Panc1 (cell line): ENCODE measurements around the gene CCM2.

ENCODE experiments used
- CTCF ChIP-seq: fragments of 450-650 bp; IDR thresholded peaks from 2 replicates; pipeline ENCODE4 v1.5.1; 2017; ENCODE audit warnings: mild to moderate bottlenecking
- POLR2AphosphoS5 ChIP-seq: IDR thresholded peaks from 2 replicates; pipeline ENCODE4 v1.6.1; 2012; ENCODE audit warnings: mild to moderate bottlenecking, low read depth, low read length, moderate library complexity
- REST ChIP-seq, 2 experiments: IDR thresholded peaks; 2 replicates each; pipeline ENCODE4 v1.6.1; 2011 to 2012; ENCODE audit warnings: low read depth in 2 of 2, control low read depth in 1 of 2, low read length in 1 of 2, mild to moderate bottlenecking in 1 of 2, moderate library complexity in 1 of 2; ENCODE audit not compliant: insufficient read depth in 1 of 2
- SIN3A ChIP-seq: IDR thresholded peaks from 2 replicates; pipeline ENCODE4 v1.6.1; 2012; ENCODE audit warnings: low read depth, mild to moderate bottlenecking, low read length, moderate library complexity, borderline replicate concordance; ENCODE audit not compliant: insufficient read depth
- TCF7L2 ChIP-seq: IDR thresholded peaks from 2 replicates; pipeline ENCODE4 v1.6.1; 2011; ENCODE audit warnings: mild to moderate bottlenecking, low read depth, low read length, inconsistent platforms

- TF ChIP-seq CTCF (no peak), SIN3A (no peak), POLR2AphosphoS5 (no peak), REST (IDR thresholded peaks at IDR 0.05; ENCODE audit: insufficient read depth in 1 of 2, low read depth in 2 of 2, low read length in 1 of 2) (no peak), TCF7L2 (no peak)
These were observed 7.1 kb downstream of the CCM2 start for GRCh38 chr7:45007106-45007505.
